ENCODE results near the gene PLCB3. TPM values are rescaled to one million over a fixed set of nuclear protein-coding genes. Genes with fewer than 3 reads are reported as not detected.

Gene PLCB3
- total RNA-seq, 2 experiments from 2014 or later = 10.4 to 12.3 TPM

- H3K9me3 Mint-ChIP-seq = no peaks in the 10 kb centered on the region
- peak within 1 kb of the TSS; percentile 91 for H3K27ac Mint-ChIP-seq
- intact Hi-C loops (cut with micrococcal nuclease) = loop anchor here (1.0 to 2.0 kb wide), 3 partner anchors 15 to 44 kb away; partner anchors contain the start of genes ESRRA and FKBP2
- peak; percentile 91 for DNase-seq
- H3K27me3 Mint-ChIP-seq = peaks cover under 1% of the 10 kb centered on the region
- peaks cover 4% of the 10 kb centered on the region for H3K36me3 Mint-ChIP-seq
- POLR2A ChIA-PET = interaction anchor here (0.6 to 4.0 kb wide), 11 partner anchors 10 to 81 kb away, joined by 3 to 33 read pairs (median 4); partner anchors contain the start of genes ESRRA, FERMT3, FKBP2 and NUDT22
- peak within 1 kb of the TSS; percentile 83 for H3K4me3 Mint-ChIP-seq
- H3K4me1 Mint-ChIP-seq (ENCODE audit: low read depth) = peaks cover 14% of the 10 kb centered on the region
- CTCF ChIA-PET = interaction anchor here (0.6 to 4.6 kb wide), 10 partner anchors 13 to 81 kb away, joined by 3 to 61 read pairs (median 4); partner anchors contain the start of genes CATSPERZ, FERMT3, FKBP2 and PLCB3
These were observed 33.9 kb downstream of the PLCB3 start, which contains the start of gene GPR137 for GRCh38 chr11:64284962-64285884. Gene GPR137, plus strand, starts transcription at chr11:64285848. Its CDS starts 677 bp downstream, at chr11:64286525.

- ChIA-PET POLR2A (interaction anchor here (1.5 to 4.0 kb wide), 3 partner anchors 15 to 40 kb away, joined by 6 to 33 read pairs (median 8); partner anchors contain the start of gene PPP1R14B), CTCF (interaction anchor here (1.2 to 4.6 kb wide), 3 partner anchors 16 to 45 kb away, joined by 3 to 61 read pairs (median 4); partner anchors contain the start of genes CATSPERZ and FKBP2)
- Mint-ChIP-seq H3K27me3 (peaks cover 10% of the 10 kb centered on the region), H3K9me3 (no peaks in the 10 kb centered on the region), H3K4me3 (peak overlapping the region; percentile 78), H3K4me1 (ENCODE audit: low read depth) (peaks cover 18% of the 10 kb centered on the region), H3K27ac (peak overlapping the region; percentile 67), H3K36me3 (peaks cover 4% of the 10 kb centered on the region)
- intact Hi-C loops (cut with micrococcal nuclease) = loop anchor here (1.0 to 2.0 kb wide), 3 partner anchors 16 to 45 kb away; partner anchors contain the start of genes ESRRA and FKBP2
- DNase-seq = peak; percentile 54
These were observed 34.8 kb downstream of the PLCB3 start for GRCh38 chr11:64285885-64286800.

- peaks cover 18% of the 10 kb centered on the region for H3K4me1 Mint-ChIP-seq (ENCODE audit: low read depth)
- H3K27ac Mint-ChIP-seq = no peak overlapping the region
- H3K4me3 Mint-ChIP-seq = peak overlapping the region; percentile 78
- H3K36me3 Mint-ChIP-seq = no peaks in the 10 kb centered on the region
- CTCF ChIA-PET = no interaction called here
- H3K27me3 Mint-ChIP-seq = peaks cover 10% of the 10 kb centered on the region
- intact Hi-C loops (cut with micrococcal nuclease) = no loop called here
- no peak for DNase-seq
- POLR2A ChIA-PET = interaction anchor here (4.0 kb wide), 1 partner anchor 16 kb away, joined by 33 read pairs; no protein-coding TSS in a partner anchor
- H3K9me3 Mint-ChIP-seq = no peaks in the 10 kb centered on the region
These were observed 35.5 kb downstream of the PLCB3 start for GRCh38 chr11:64286801-64287159.

- intact Hi-C loops (cut with micrococcal nuclease) = no loop called here
- CTCF ChIA-PET = interaction anchor here (7.9 kb wide), 1 partner anchor 15 kb away, joined by 74 read pairs; the partner anchor contains the start of genes CATSPERZ and ESRRA
These were observed 36.5 kb downstream of the PLCB3 start for GRCh38 chr11:64287676-64288352.

GRCh38 chr11:64288353-64288750 is 37.0 kb downstream of the PLCB3 start:
- no peak for DNase-seq
- H3K4me1 Mint-ChIP-seq (ENCODE audit: low read depth) = peaks cover 17% of the 10 kb centered on the region
- intact Hi-C loops (cut with micrococcal nuclease) = no loop called here
- no peaks in the 10 kb centered on the region for H3K36me3 Mint-ChIP-seq
- no peak overlapping the region for H3K27ac Mint-ChIP-seq
- ChIA-PET CTCF (interaction anchor here (7.9 kb wide), 1 partner anchor 15 kb away, joined by 74 read pairs; the partner anchor contains the start of genes CATSPERZ and ESRRA), POLR2A (no interaction called here)
- H3K27me3 Mint-ChIP-seq = peaks cover 17% of the 10 kb centered on the region
- H3K4me3 Mint-ChIP-seq = no peak overlapping the region
- H3K9me3 Mint-ChIP-seq = no peaks in the 10 kb centered on the region

More at GRCh38 chr11:64287676-64288352, 36.5 kb downstream of the PLCB3 start:
- no peaks in the 10 kb centered on the region for H3K36me3 Mint-ChIP-seq
- peaks cover 21% of the 10 kb centered on the region for H3K4me1 Mint-ChIP-seq (ENCODE audit: low read depth)
- H3K27ac Mint-ChIP-seq = no peak overlapping the region
- peaks cover 13% of the 10 kb centered on the region for H3K27me3 Mint-ChIP-seq
- POLR2A ChIA-PET = no interaction called here
- no peak overlapping the region for H3K4me3 Mint-ChIP-seq
- no peak for DNase-seq
- H3K9me3 Mint-ChIP-seq = no peaks in the 10 kb centered on the region

GRCh38 chr11:64289002-64289564 is 37.8 kb downstream of the PLCB3 start:
- intact Hi-C loops (cut with micrococcal nuclease) = no loop called here
- ChIA-PET POLR2A (no interaction called here), CTCF (interaction anchor here (7.9 kb wide), 1 partner anchor 14 kb away, joined by 74 read pairs; the partner anchor contains the start of genes CATSPERZ and ESRRA)
- Mint-ChIP-seq H3K4me1 (ENCODE audit: low read depth) (peaks cover 16% of the 10 kb centered on the region), H3K9me3 (no peaks in the 10 kb centered on the region), H3K4me3 (no peak overlapping the region), H3K27ac (no peak overlapping the region), H3K27me3 (peaks cover 23% of the 10 kb centered on the region), H3K36me3 (no peaks in the 10 kb centered on the region)
- DNase-seq = no peak

- Mint-ChIP-seq H3K4me3 (peak overlapping the region; percentile 32), H3K27me3 (peaks cover 35% of the 10 kb centered on the region), H3K9me3 (no peaks in the 10 kb centered on the region), H3K4me1 (ENCODE audit: low read depth) (peaks cover 16% of the 10 kb centered on the region), H3K27ac (no peak overlapping the region), H3K36me3 (no peaks in the 10 kb centered on the region)
- POLR2A ChIA-PET = no interaction called here
- intact Hi-C loops (cut with micrococcal nuclease) = no loop called here
- CTCF ChIA-PET = interaction anchor here (1.3 to 7.9 kb wide), 2 partner anchors 12 to 86 kb away, joined by 3 to 74 read pairs; partner anchors contain the start of genes CATSPERZ and ESRRA
- no peak for DNase-seq
These were observed 39.3 kb downstream of the PLCB3 start for GRCh38 chr11:64290352-64291261.

- no peak within 1 kb of the TSS for H3K27ac Mint-ChIP-seq
- H3K36me3 Mint-ChIP-seq = no peaks in the 10 kb centered on the region
- ChIA-PET CTCF (interaction anchor here (7.9 kb wide), 1 partner anchor 12 kb away, joined by 74 read pairs; the partner anchor contains the start of genes CATSPERZ and ESRRA), POLR2A (no interaction called here)
- DNase-seq = no peak
- H3K27me3 Mint-ChIP-seq = peaks cover 41% of the 10 kb centered on the region
- no peaks in the 10 kb centered on the region for H3K9me3 Mint-ChIP-seq
- intact Hi-C loops (cut with micrococcal nuclease) = no loop called here
- H3K4me3 Mint-ChIP-seq = peak within 1 kb of the TSS; percentile 32
- H3K4me1 Mint-ChIP-seq (ENCODE audit: low read depth) = peaks cover 13% of the 10 kb centered on the region
These were observed 40.0 kb downstream of the PLCB3 start, which contains the start of gene KCNK4 for GRCh38 chr11:64291262-64291751. Gene KCNK4, plus strand, starts transcription at chr11:64291302. Its CDS starts 1,717 bp downstream, at chr11:64293019.

- Mint-ChIP-seq H3K4me1 (ENCODE audit: low read depth) (peaks cover 7% of the 10 kb centered on the region), H3K27me3 (peaks cover 47% of the 10 kb centered on the region), H3K4me3 (no peak overlapping the region), H3K27ac (no peak overlapping the region), H3K9me3 (no peaks in the 10 kb centered on the region), H3K36me3 (no peaks in the 10 kb centered on the region)
- CTCF ChIA-PET = interaction anchor here (1.4 to 7.9 kb wide), 2 partner anchors 11 to 40 kb away, joined by 3 to 74 read pairs; partner anchors contain the start of genes CATSPERZ and ESRRA
- POLR2A ChIA-PET = interaction anchor here (1.1 kb wide), 1 partner anchor 485 kb away, joined by 4 read pairs; no protein-coding TSS in a partner anchor
- intact Hi-C loops (cut with micrococcal nuclease) = no loop called here
- DNase-seq = no peak
These were observed 40.6 kb downstream of the PLCB3 start for GRCh38 chr11:64291752-64292459.
